Measurements from ENCODE around the gene DBI. TPM values are rescaled to one million over a fixed set of nuclear protein-coding genes. Genes with fewer than 3 reads are reported as not detected.

DBI gene
- total and polyA plus RNA-seq, 2 of the 13 experiments (the other 11 are each of a cell fraction or from before 2014, with no cell fraction given), result 330 to 659 TPM

DNA sequence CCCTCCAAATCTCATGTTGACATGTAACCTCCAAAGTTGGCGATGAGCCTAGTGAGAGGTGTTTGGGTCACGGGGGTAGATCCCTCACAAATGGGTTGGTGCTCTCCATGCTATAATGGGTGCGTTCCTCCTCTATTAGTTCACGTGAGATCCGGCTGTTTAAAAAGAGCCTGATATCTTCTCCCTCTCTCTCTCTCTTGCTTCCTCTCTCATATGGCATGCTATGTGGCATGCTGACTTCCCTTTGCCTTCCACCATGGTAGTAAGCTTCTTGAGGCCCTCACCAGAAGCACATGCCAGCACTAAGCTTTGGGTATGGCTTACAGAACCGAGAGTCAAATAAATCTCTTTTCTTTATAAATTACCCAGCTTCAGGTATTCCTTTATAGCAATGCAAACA, 39.3 kb upstream of the DBI start:
- no peak for FAIRE-seq
- no peak for ATAC-seq
- DNase-seq (ENCODE audit: low spot score), result no peak
- POLR2A ChIA-PET, result no interaction called here
- in situ Hi-C loops (cut with HindIII; ENCODE audit: extremely low pct_ligation_motif_present, low pct_unique_long_range_greater_than_20kb) (no loop called here), intact Hi-C loops (cut with micrococcal nuclease; ENCODE audit: unreplicated experiment) (no loop called here)
- Histone ChIP-seq H3K27me3 (ENCODE audit: control insufficient read depth in 1 of 2, insufficient read depth in 2 of 2, low read length in 2 of 2) (no peaks in the 10 kb centered on the region), H3K4me3 (replicated peaks in 1 of 3; ENCODE audit: insufficient read depth in 1 of 3, low read depth in 2 of 3, low read length in 3 of 3) (no peak overlapping the region), H2AFZ (ENCODE audit: low read length) (no peak overlapping the region), H3K9me3 (ENCODE audit: low read length) (no peaks in the 10 kb centered on the region), H4K20me1 (ENCODE audit: insufficient read depth, low read length) (no peaks in the 10 kb centered on the region), H3K27ac (ENCODE audit: extremely low read length, insufficient read depth, low read length) (no peak overlapping the region), H3K4me2 (ENCODE audit: low read depth, low read length) (no peak overlapping the region), H3K9ac (ENCODE audit: insufficient read depth, low read depth, low read length) (no peak overlapping the region), H3K79me2 (ENCODE audit: insufficient read depth, low read length) (no peaks in the 10 kb centered on the region), H3K4me1 (ENCODE audit: insufficient read depth, low read length) (0 out of 2 replicates have a peak, but pooled peaks cover 6% of the 10 kb centered on the region), H3K36me3 (replicated peaks in 1 of 2; ENCODE audit: control insufficient read depth in 1 of 2, insufficient read depth in 2 of 2, low read length in 2 of 2) (no peaks in the 10 kb centered on the region)
- no TSS peak for BruUV-seq (replicated peaks)
- CTCF ChIA-PET (ENCODE audit: low intra/inter-chr PET ratio, low total read pairs), result no interaction called here
- 73% methylated on average over 6 of the region's 6 CpGs for WGBS (ENCODE audit: low lambda C conversion rate)
- no peak for TF ChIP-seq ATF7-NPFF (CRISPR knock-in tag; IDR thresholded peaks at IDR 0.05; ENCODE audit: low read depth)

DNA sequence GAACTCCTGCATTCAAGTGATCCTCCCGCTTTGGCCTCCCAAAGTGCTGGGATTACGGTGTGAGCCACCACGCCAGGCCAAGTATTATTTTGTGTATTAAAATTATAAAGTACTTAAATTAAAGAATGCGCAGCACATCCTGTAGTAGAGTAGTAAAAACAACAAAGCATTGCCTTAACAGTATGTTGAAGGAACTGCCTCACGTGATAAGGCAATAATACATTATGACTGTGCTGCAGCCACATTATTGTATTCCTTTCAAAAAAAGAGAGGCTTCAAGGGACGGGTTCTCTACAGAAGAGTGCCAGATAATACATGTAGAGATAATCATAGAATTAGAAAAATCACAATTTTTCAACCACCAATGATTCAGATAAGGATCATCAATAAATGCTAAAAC, 33.8 kb upstream of the DBI start:
- no peak for FAIRE-seq
- in situ Hi-C loops (cut with HindIII; ENCODE audit: extremely low pct_ligation_motif_present, low pct_unique_long_range_greater_than_20kb), result no loop called here
- Histone ChIP-seq H3K4me2 (ENCODE audit: low read depth, low read length) (no peak overlapping the region), H3K36me3 (replicated peaks in 1 of 2; ENCODE audit: control insufficient read depth in 1 of 2, insufficient read depth in 2 of 2, low read length in 2 of 2) (no peaks in the 10 kb centered on the region), H3K9me3 (ENCODE audit: low read length) (no peaks in the 10 kb centered on the region), H3K4me1 (ENCODE audit: insufficient read depth, low read length) (no peaks in the 10 kb centered on the region), H3K4me3 (replicated peaks in 1 of 3; ENCODE audit: insufficient read depth in 1 of 3, low read depth in 2 of 3, low read length in 3 of 3) (no peak overlapping the region), H3K9ac (ENCODE audit: insufficient read depth, low read depth, low read length) (no peak overlapping the region), H2AFZ (ENCODE audit: low read length) (no peak overlapping the region), H4K20me1 (ENCODE audit: insufficient read depth, low read length) (no peaks in the 10 kb centered on the region), H3K79me2 (ENCODE audit: insufficient read depth, low read length) (no peaks in the 10 kb centered on the region), H3K27ac (ENCODE audit: extremely low read length, insufficient read depth, low read length) (no peak overlapping the region), H3K27me3 (ENCODE audit: control insufficient read depth in 1 of 2, insufficient read depth in 2 of 2, low read length in 2 of 2) (no peaks in the 10 kb centered on the region)
- ChIA-PET POLR2A (no interaction called here), CTCF (ENCODE audit: low intra/inter-chr PET ratio, low total read pairs) (no interaction called here)
- DNase-seq (ENCODE audit: low spot score), result no peak
- intact Hi-C loops (cut with micrococcal nuclease; ENCODE audit: unreplicated experiment), result no loop called here
- TF ChIP-seq, protein P1, sequence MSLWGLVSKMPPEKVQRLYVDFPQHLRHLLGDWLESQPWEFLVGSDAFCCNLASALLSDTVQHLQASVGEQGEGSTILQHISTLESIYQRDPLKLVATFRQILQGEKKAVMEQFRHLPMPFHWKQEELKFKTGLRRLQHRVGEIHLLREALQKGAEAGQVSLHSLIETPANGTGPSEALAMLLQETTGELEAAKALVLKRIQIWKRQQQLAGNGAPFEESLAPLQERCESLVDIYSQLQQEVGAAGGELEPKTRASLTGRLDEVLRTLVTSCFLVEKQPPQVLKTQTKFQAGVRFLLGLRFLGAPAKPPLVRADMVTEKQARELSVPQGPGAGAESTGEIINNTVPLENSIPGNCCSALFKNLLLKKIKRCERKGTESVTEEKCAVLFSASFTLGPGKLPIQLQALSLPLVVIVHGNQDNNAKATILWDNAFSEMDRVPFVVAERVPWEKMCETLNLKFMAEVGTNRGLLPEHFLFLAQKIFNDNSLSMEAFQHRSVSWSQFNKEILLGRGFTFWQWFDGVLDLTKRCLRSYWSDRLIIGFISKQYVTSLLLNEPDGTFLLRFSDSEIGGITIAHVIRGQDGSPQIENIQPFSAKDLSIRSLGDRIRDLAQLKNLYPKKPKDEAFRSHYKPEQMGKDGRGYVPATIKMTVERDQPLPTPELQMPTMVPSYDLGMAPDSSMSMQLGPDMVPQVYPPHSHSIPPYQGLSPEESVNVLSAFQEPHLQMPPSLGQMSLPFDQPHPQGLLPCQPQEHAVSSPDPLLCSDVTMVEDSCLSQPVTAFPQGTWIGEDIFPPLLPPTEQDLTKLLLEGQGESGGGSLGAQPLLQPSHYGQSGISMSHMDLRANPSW (CRISPR knock-in tag; IDR thresholded peaks at IDR 0.05; ENCODE audit: borderline replicate concordance), result no peak
- TF ChIP-seq ZNF230 (CRISPR knock-in tag; IDR thresholded peaks at IDR 0.05) (no peak), NRL (CRISPR knock-in tag; IDR thresholded peaks at IDR 0.05; ENCODE audit: borderline replicate concordance) (no peak), TBL1XR1 (IDR thresholded peaks at IDR 0.05; ENCODE audit: borderline replicate concordance, low read length, partially characterized antibody) (no peak), ZNF589 (CRISPR knock-in tag; conservative IDR thresholded peaks at IDR 0.05) (no peak), ZNF761 (CRISPR knock-in tag; conservative IDR thresholded peaks at IDR 0.05) (no peak), SRSF9 (IDR thresholded peaks at IDR 0.05; ENCODE audit: borderline replicate concordance, insufficient read depth, low read depth, low read length, poor library complexity, severe bottlenecking) (no peak), ZKSCAN8 (CRISPR knock-in tag; IDR thresholded peaks at IDR 0.05; ENCODE audit: borderline replicate concordance) (no peak)
- 97% methylated on average over 6 of the region's 6 CpGs for WGBS (ENCODE audit: low lambda C conversion rate)
- ATAC-seq, result no peak
- BruUV-seq (replicated peaks), result no TSS peak

Measured in HepG2 (cell line).